Fibroblast of the aortic adventitia (primary cell): Measurements from ENCODE around the gene MAML3. TPM values are rescaled to one million over a fixed set of nuclear protein-coding genes. Genes with fewer than 3 reads are reported as not detected.

ENCODE experiments used
- DNase-seq: peaks from one replicate; pipeline ENCODE4 v3.0.0-alpha.2; 2010; ENCODE audit warnings: low read depth
- H3K4me3 ChIP-seq: 2 replicates; pipeline ENCODE4 v1.5.1; 2011; ENCODE audit warnings: low read depth, mild to moderate bottlenecking, control low read depth, low read length, moderate library complexity
- CTCF ChIP-seq: IDR thresholded peaks from 2 replicates; pipeline ENCODE4 v1.5.1; 2011; ENCODE audit warnings: mild to moderate bottlenecking, low read length, control low read depth, inconsistent platforms; ENCODE audit not compliant: insufficient read depth
- total RNA-seq: library from RNA; depleted of rRNA; stranded (reverse); fragments of >200 nt; gene quantifications from 2 replicates; pipeline ENCODE4 v1.2.3, GENCODE V29; 2012; ENCODE audit warnings: low replicate concordance

MAML3 gene
- total RNA-seq, 1 donor, result 4.6 TPM

GRCh38 chr4:139816856-139817255 lies 337.1 kb downstream of the MAML3 start:
- no peak overlapping the region for H3K4me3 ChIP-seq
- DNase-seq, result no peak
- no peak for TF ChIP-seq CTCF

- no peak for TF ChIP-seq CTCF
- peak overlapping the region; percentile 61 for H3K4me3 ChIP-seq
- peak; percentile 83 for DNase-seq
Measured at GRCh38 chr4:139815778-139816601, 338.0 kb downstream of the MAML3 start.

- no peak overlapping the region for H3K4me3 ChIP-seq
- DNase-seq, result peak; percentile 20
- no peak for TF ChIP-seq CTCF
Measured at GRCh38 chr4:139814323-139815015, 339.5 kb downstream of the MAML3 start.

- no peak for DNase-seq
- H3K4me3 ChIP-seq, result no peak overlapping the region
- no peak for TF ChIP-seq CTCF
Measured at GRCh38 chr4:139813881-139814280, 340.1 kb downstream of the MAML3 start.

- no peak for TF ChIP-seq CTCF
- no peak overlapping the region for H3K4me3 ChIP-seq
- DNase-seq, result no peak
Measured at GRCh38 chr4:139810710-139811109, 343.3 kb downstream of the MAML3 start.

GRCh38 chr4:139809757-139810140 lies 344.2 kb downstream of the MAML3 start:
- TF ChIP-seq CTCF, result no peak
- DNase-seq, result no peak
- H3K4me3 ChIP-seq, result no peak overlapping the region
